Aorta (tissue), 5 donors: Measurements from ENCODE around the gene HDAC7. TPM values are rescaled to one million over a fixed set of nuclear protein-coding genes. Genes with fewer than 3 reads are reported as not detected.

Experiments used
- ATAC-seq: fragments of 200-7000 bp; cut with Tn5 transposase; one replicate; pipeline ENCODE4 v1.9.1; 2022; ENCODE audit warnings: moderate library complexity; ENCODE audit not compliant: low FRiP score
- DNase-seq, 2 donors: peaks; one replicate each; pipeline ENCODE4 v3.0.0-alpha.2; 2020
- H3K27ac ChIP-seq, 2 donors: one replicate each; pipeline ENCODE4 v1.5.1; 2013; ENCODE audit warnings: low read length in 2 of 2, mild to moderate bottlenecking in 2 of 2, moderate library complexity in 2 of 2, control low read depth in 1 of 2, inconsistent platforms in 1 of 2, low read depth in 1 of 2
- H3K27me3 ChIP-seq, 2 donors: one replicate each; pipeline ENCODE4 v1.6.1; 2013; ENCODE audit warnings: control low read depth in 1 of 2, low read length in 1 of 2, mild to moderate bottlenecking in 1 of 2, moderate library complexity in 1 of 2; ENCODE audit not compliant: insufficient read depth in 2 of 2, control insufficient read depth in 1 of 2
- H3K36me3 ChIP-seq, 2 donors: one replicate each; pipeline ENCODE4 v1.6.1; 2013; ENCODE audit warnings: control low read depth in 1 of 2, low read length in 1 of 2, mild to moderate bottlenecking in 1 of 2; ENCODE audit not compliant: insufficient read depth in 2 of 2, control insufficient read depth in 1 of 2
- H3K4me1 ChIP-seq, 2 donors: one replicate each; pipeline ENCODE4 v1.6.1; 2013; ENCODE audit warnings: low read length in 2 of 2, control low read depth in 1 of 2, mild to moderate bottlenecking in 1 of 2, moderate library complexity in 1 of 2; ENCODE audit not compliant: insufficient read depth in 2 of 2, control insufficient read depth in 1 of 2
- H3K4me3 ChIP-seq, 2 donors: one replicate each; pipeline ENCODE4 v1.5.1; 2013; ENCODE audit warnings: low read length in 2 of 2, control low read depth in 1 of 2, mild to moderate bottlenecking in 1 of 2
- H3K9me3 ChIP-seq: one replicate; pipeline ENCODE4 v1.6.1; 2013; ENCODE audit warnings: mild to moderate bottlenecking, low read length; ENCODE audit not compliant: control insufficient read depth
- WGBS, 2 donors: extraction: QIAGEN DNeasy Blood & Tissue Kit; methylation state at CpG; one replicate each; pipeline ENCODE4 v1.1.7; 2013; 5-methylcytosine and 5-hydroxymethylcytosine counted together
- intact Hi-C, 2 donors: fragments of 100-400 bp; cut with DNase I; formaldehyde crosslinking; loops; one replicate each; pipeline versions ENCODE4 v1.14.2 to v1.15.0; 2022
- polyA plus RNA-seq, 2 donors: library from polyadenylated mRNA; stranded (reverse); fragments of 200-250 nt; gene quantifications; one replicate each; pipeline ENCODE4 v1.2.3, GENCODE V29; 2013
- total RNA-seq, 2 donors: library from RNA; stranded (reverse); fragmentation: NEBNext Ultra II Directional; extraction: Animal tissue kit (Norgen Biotek cat#: 25700); gene quantifications; one replicate each; pipeline ENCODE4 v1.2.1, GENCODE V29; 2021
- donor health status: healthy with polysubstance abuse.
- donor health status: Bipolar disorder and iron deficiency.
- donor health status: DM: no; HTN: no; CAD: no.
- donor health status: DM: no; HTN: no; CAD: no.
- donor health status: DM: yes; HTN: yes; CAD: no.

Gene HDAC7
- total and polyA plus RNA-seq, 4 donors = 17.0 to 192 (median 119) TPM

GRCh38 chr12:47835831-47836155 is 16.1 kb upstream of the HDAC7 start:
- Histone ChIP-seq H3K9me3 (no peaks in the 10 kb centered on the region), H3K4me3 (no peak overlapping the region), H3K27me3 (no peaks in the 10 kb centered on the region), H3K27ac (no peak overlapping the region), H3K4me1 (no peaks in the 10 kb centered on the region), H3K36me3 (no peaks in the 10 kb centered on the region)
- intact Hi-C loops = loop anchor here (2.0 to 5.0 kb wide), 4 partner anchors 29 to 58 kb away; no protein-coding TSS in a partner anchor
- ATAC-seq = no peak
- 94 to 95% methylated on average over 3 of the region's 3 CpGs for WGBS, 2 donors
- DNase-seq = no peak

DNA sequence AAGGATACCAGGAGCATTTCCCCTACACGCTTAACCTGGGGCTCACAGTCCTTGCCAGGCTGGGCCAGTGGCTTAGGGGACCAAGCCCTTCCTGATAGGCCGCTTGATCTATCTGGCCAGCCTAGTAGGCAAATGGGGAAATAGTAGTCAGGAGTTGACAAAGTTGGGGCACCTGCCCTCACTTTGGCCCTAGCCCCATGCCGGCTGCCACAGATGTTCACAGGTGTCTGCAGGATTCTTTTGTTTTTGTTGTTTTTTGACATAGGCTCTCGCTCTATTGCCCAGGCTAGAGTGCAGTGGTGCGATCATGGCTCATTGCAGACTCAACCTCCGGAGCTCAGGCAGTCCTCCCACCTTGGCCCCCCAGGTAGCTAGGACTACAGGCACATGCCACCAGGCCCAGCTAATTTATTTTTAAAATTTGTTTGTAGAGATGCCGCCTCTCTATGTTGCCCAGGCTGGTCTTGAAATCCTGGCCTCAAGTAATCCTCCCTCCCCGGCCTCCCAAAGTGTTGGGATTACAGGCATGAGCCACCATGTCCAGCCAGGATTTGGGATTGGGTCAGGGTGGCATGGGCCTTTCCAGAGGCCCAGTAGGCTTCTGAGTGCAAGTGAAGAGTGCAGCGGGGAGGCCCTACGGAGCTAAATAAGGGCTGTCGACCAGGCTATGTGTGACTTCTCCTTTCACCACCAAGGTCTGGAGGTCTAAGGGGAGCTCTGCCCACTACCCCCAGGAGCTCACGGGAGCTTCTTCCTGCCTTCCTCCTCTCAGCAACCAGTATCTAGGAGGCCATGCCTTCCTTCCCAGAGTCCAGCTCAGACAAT is 15.5 kb upstream of the HDAC7 start:
- WGBS, 2 donors = 94 to 96% methylated on average over 12 of the region's 12 CpGs
- H3K4me3 ChIP-seq = no peak overlapping the region
- H3K36me3 ChIP-seq = no peaks in the 10 kb centered on the region
- no peaks in the 10 kb centered on the region for H3K27me3 ChIP-seq
- DNase-seq = peak in 1 of 2 donors; percentile 40
- H3K9me3 ChIP-seq = no peaks in the 10 kb centered on the region
- H3K4me1 ChIP-seq = no peaks in the 10 kb centered on the region
- intact Hi-C loops = loop anchor here (2.0 to 5.0 kb wide), 3 partner anchors 28 to 58 kb away; no protein-coding TSS in a partner anchor
- no peak for ATAC-seq
- H3K27ac ChIP-seq = no peak overlapping the region

DNA sequence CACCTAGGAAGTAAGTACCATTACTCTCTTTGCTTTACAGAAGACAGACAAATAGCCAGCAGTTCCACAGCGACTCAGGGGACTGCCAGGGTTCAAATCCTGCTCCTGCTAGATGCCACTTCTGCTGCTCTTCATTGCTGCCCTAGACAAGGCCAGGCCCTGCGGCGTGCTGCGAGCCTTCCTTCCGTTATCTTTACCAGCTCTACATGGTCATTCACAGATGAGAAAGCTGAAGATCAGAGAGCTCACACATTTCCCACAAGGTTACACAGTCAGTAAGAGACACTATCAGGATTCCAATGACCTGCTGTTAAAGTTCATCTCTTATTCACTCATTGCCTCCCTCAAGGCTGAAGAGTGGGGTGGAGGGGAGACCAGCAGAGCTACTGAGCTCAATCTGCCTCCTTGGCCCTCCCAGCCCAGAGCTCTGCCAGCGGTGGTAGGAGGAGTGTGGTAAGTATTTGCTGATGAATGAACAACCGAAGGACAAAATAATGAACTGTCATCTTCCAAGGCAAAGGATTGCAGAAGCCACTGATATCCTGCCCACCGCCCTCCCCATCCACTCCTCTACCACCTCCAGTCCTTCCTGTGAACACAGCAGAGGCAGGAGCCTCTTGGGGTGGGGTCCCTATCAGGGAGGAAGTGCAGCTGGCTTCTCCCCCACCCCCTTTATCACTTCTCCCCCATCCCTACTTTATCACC is 14.6 kb upstream of the HDAC7 start:
- no peak for ATAC-seq
- Histone ChIP-seq H3K4me3 (no peak overlapping the region), H3K27me3 (no peaks in the 10 kb centered on the region), H3K36me3 (no peaks in the 10 kb centered on the region), H3K4me1 (no peaks in the 10 kb centered on the region), H3K27ac (no peak overlapping the region), H3K9me3 (no peaks in the 10 kb centered on the region)
- 88 to 92% methylated on average over 8 of the region's 8 CpGs for WGBS, 2 donors
- peak in 1 of 2 donors; percentile 40 for DNase-seq
- intact Hi-C loops = loop anchor here in 1 of 2 donors (2.0 kb wide), 1 partner anchor 28 kb away; no protein-coding TSS in a partner anchor

- no peaks in the 10 kb centered on the region for H3K27me3 ChIP-seq
- no peak overlapping the region for H3K27ac ChIP-seq
- no peaks in the 10 kb centered on the region for H3K36me3 ChIP-seq
- no peak overlapping the region for H3K4me3 ChIP-seq
- peak in 1 of 2 donors; percentile 21 for DNase-seq
- no peaks in the 10 kb centered on the region for H3K9me3 ChIP-seq
- no peak for ATAC-seq
- H3K4me1 ChIP-seq = peaks cover 0 to under 1% of the 10 kb centered on the region in 2 donors
- 93 to 95% methylated on average over 12 of the region's 12 CpGs for WGBS, 2 donors
- intact Hi-C loops = loop anchor here in 1 of 2 donors (2.0 kb wide), 1 partner anchor 27 kb away; no protein-coding TSS in a partner anchor
Observed at GRCh38 chr12:47833591-47834012, 13.9 kb upstream of the HDAC7 start.

DNA sequence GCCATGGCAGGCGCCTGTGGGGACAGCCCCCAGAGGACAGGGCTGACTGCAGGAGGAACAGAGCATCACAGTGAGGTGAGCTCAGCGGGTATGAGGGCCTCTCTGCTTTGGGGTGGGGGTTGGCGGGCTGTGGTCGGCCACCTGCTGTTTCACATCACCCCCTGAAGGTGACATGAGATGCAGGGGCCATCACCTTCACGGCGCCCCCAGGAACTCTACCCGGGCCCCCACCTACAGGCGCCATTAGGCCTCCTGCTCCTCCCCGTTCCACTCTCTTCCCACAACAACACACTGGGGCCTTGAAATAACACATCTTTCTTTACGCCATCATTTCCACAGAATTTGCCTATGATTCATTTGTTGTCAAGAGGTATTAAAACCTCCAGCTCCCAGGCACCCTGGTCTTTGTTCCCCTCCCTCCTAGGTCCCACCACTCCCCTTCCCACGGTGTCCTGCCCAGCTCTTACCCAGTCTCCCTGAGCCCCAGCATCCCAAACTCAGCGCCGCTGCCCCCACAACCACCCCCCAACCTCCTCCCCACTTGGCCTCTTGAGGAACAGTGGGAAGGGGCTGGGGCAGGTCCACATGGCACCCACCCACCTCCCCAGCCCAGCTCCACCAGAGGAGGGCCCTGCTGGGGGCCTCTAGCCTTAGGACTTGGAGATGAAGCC is 12.7 kb upstream of the HDAC7 start:
- WGBS, 2 donors = 80 to 90% methylated on average over 12 to 13 of the region's 13 CpGs
- no peak overlapping the region for H3K27ac ChIP-seq
- intact Hi-C loops = no loop called here
- ATAC-seq (no peak), DNase-seq (peak; percentile 42 to 62)
- no peaks in the 10 kb centered on the region for H3K9me3 ChIP-seq
- no peak overlapping the region for H3K4me3 ChIP-seq
- H3K27me3 ChIP-seq = no peaks in the 10 kb centered on the region
- peaks cover 0 to 4% of the 10 kb centered on the region in 2 donors for H3K4me1 ChIP-seq
- H3K36me3 ChIP-seq = no peaks in the 10 kb centered on the region

- Histone ChIP-seq H3K4me3 (no peak overlapping the region), H3K27me3 (no peaks in the 10 kb centered on the region), H3K4me1 (peaks cover 0 to 4% of the 10 kb centered on the region in 2 donors), H3K27ac (peak overlapping the region in 1 of 2 donors; percentile 29), H3K36me3 (no peaks in the 10 kb centered on the region), H3K9me3 (no peaks in the 10 kb centered on the region)
- ATAC-seq = no peak
- peak in 1 of 2 donors; percentile 24 for DNase-seq
- intact Hi-C loops = no loop called here
- 58 to 84% methylated on average over 4 of the region's 4 CpGs for WGBS, 2 donors
Observed at GRCh38 chr12:47829584-47829983, 9.9 kb upstream of the HDAC7 start.

- Histone ChIP-seq H3K27ac (peak overlapping the region; percentile 62 to 74), H3K36me3 (no peaks in the 10 kb centered on the region), H3K27me3 (no peaks in the 10 kb centered on the region), H3K4me1 (peaks cover 0 to 4% of the 10 kb centered on the region in 2 donors), H3K4me3 (no peak overlapping the region), H3K9me3 (no peaks in the 10 kb centered on the region)
- DNase-seq (peak; percentile 92 to 93), ATAC-seq (peak; percentile 80)
- WGBS, 2 donors = 35 to 39% methylated on average over 7 of the region's 7 CpGs
- intact Hi-C loops = no loop called here
Observed at GRCh38 chr12:47828976-47829482, 9.3 kb upstream of the HDAC7 start.
